ES-I3 (cell line): ENCODE measurements around the gene SF3A1.
"Not testable (repeated sequence)": the region's sequence is repeated elsewhere in the genome, so short reads cannot be mapped to it uniquely, and the experiment has no call there.

Experiments used
- H3K36me3 ChIP-seq: 2 replicates; pipeline ENCODE4 v1.6.1; 2013; ENCODE audit warnings: mild to moderate bottlenecking, low read length, control low read depth, moderate library complexity; ENCODE audit not compliant: insufficient read depth
- H3K4me1 ChIP-seq: 2 replicates; pipeline ENCODE4 v1.6.1; 2013; ENCODE audit warnings: mild to moderate bottlenecking, control low read depth, low read length; ENCODE audit not compliant: insufficient read depth
- H3K9ac ChIP-seq: 2 replicates; pipeline ENCODE4 v1.6.1; 2013; ENCODE audit warnings: low read depth, mild to moderate bottlenecking, low read length, moderate library complexity
- H3K9me3 ChIP-seq: 2 replicates; pipeline ENCODE4 v1.6.1; 2013; ENCODE audit warnings: mild to moderate bottlenecking, low read length, moderate library complexity; ENCODE audit not compliant: control insufficient read depth, insufficient read depth

The SF3A1 gene, protein sequence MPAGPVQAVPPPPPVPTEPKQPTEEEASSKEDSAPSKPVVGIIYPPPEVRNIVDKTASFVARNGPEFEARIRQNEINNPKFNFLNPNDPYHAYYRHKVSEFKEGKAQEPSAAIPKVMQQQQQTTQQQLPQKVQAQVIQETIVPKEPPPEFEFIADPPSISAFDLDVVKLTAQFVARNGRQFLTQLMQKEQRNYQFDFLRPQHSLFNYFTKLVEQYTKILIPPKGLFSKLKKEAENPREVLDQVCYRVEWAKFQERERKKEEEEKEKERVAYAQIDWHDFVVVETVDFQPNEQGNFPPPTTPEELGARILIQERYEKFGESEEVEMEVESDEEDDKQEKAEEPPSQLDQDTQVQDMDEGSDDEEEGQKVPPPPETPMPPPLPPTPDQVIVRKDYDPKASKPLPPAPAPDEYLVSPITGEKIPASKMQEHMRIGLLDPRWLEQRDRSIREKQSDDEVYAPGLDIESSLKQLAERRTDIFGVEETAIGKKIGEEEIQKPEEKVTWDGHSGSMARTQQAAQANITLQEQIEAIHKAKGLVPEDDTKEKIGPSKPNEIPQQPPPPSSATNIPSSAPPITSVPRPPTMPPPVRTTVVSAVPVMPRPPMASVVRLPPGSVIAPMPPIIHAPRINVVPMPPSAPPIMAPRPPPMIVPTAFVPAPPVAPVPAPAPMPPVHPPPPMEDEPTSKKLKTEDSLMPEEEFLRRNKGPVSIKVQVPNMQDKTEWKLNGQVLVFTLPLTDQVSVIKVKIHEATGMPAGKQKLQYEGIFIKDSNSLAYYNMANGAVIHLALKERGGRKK

DNA sequence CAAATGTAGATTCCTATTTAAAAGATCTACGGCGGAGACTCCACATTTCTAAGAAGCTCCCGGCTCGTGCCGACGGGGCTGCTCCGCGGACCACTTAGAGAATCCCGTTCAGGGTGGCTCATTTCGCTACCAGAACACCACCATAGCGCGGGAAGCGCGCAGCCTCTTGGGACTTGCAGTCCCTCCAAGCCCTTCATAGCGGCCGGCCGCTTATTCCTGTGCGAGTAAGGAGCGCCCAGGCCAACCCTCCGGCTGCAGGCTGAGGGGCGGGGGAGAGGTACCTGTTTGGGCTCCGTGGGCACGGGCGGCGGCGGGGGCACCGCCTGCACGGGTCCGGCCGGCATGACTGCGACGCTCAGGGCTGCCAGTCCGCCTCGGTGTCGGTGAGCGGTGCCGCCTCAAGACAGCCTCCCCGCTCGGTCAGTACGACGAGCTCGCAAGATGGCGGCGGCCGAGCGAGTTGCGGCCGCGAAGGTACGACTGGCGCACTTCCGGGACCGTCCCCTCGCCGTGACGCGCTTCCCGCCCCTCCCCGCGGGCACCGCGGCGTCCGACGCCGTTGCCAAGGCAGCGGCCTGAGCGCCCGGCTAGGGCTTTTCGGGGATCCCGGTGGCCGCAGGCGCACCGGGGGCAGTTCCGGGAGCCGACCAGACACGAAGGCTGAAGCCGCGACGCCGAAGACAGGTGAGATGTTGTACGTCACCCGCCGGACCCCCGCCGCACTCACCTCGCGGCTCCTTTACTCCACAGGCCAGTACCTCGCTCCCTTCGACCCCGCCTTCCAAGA, at the start of gene SF3A1, which contains the start of gene CCDC157:
TSS of gene SF3A1 (minus strand) at position 446 of the 787 bp plus-strand sequence. CDS start at position 344, 102 bp downstream.
TSS of gene CCDC157 (plus strand) at position 559 of the 787 bp plus-strand sequence. CDS start 8,994 bp downstream, outside the sequence.
- H3K9ac ChIP-seq: peak within 1 kb of the TSS; percentile 95
- H3K4me1 ChIP-seq: peaks cover 6% of the 10 kb centered on the region; the same call in 1 of the 2 replicates
- H3K9me3 ChIP-seq: no peaks in the 10 kb centered on the region
- peaks cover 4% of the 10 kb centered on the region; the same call in 1 of the 2 replicates for H3K36me3 ChIP-seq

DNA sequence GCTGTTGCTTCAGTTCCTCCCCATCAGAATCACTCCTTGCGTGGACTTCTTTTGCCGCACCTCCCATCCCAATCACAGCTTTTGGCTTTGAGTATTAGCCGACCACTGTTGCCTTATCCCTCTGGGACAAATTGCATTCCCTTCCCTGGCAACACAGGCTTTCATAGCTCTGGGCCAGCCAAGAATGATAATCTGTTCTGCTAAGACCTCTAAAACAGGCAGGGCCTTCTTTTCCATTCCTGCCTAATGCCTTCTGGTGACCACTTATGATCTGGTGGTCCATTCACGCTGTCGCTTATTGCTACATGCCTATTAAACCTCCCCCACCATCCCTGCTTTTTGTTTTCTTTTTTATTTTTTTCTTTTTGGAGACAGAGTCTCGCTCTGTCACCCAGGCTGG, 49.7 kb upstream of the SF3A1 start:
- H3K9me3 ChIP-seq: no peaks in the 10 kb centered on the region

DNA sequence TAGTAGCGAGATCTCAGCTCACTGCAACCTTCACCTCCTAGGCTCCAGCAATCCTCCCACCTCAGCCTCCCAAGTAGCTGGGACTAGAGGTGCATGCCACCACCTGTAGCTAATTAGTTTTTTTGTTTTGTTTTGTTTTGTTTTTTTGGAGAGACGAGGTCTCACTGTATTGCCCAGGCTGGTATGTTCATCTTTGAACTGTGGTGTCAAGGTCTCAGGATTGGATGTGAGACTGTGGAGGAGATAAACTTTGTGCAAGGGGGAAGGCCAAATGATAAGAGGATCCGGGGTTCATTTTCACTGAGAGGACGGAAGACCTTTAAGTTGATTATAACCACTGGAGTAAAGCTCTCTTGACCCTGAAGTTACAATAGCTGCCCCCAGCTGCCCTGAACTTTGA, 49.0 kb upstream of the SF3A1 start:
- Histone ChIP-seq H3K36me3 (peaks cover 5% of the 10 kb centered on the region; the same call in 1 of the 2 replicates), H3K9me3 (no peaks in the 10 kb centered on the region), H3K9ac (no peak overlapping the region), H3K4me1 (peaks cover 6% of the 10 kb centered on the region)

More for the DNA sequence above, 49.7 kb upstream of the SF3A1 start:
- Histone ChIP-seq H3K4me1 (peaks cover 6% of the 10 kb centered on the region), H3K36me3 (peaks cover 5% of the 10 kb centered on the region; the same call in 1 of the 2 replicates), H3K9ac (no peak overlapping the region)

GRCh38 chr22:30404307-30404706, 47.6 kb upstream of the SF3A1 start:
- H3K9ac ChIP-seq: no peak overlapping the region
- H3K9me3 ChIP-seq: no peaks in the 10 kb centered on the region
- H3K36me3 ChIP-seq: peaks cover 5% of the 10 kb centered on the region; the same call in 1 of the 2 replicates
- H3K4me1 ChIP-seq: peaks cover 6% of the 10 kb centered on the region

GRCh38 chr22:30402766-30403104, 46.0 kb upstream of the SF3A1 start:
- not testable (repeated sequence) for H3K9ac ChIP-seq, H3K36me3 ChIP-seq, H3K9me3 ChIP-seq
- peaks cover 13% of the 10 kb centered on the region for H3K4me1 ChIP-seq

- H3K36me3 ChIP-seq: 0 out of 2 replicates have a peak, but pooled peaks cover 2% of the 10 kb centered on the region
- H3K9ac ChIP-seq: no peak overlapping the region
- H3K4me1 ChIP-seq: peaks cover 16% of the 10 kb centered on the region
- H3K9me3 ChIP-seq: no peaks in the 10 kb centered on the region
Observed at GRCh38 chr22:30402028-30402765, 45.5 kb upstream of the SF3A1 start.

DNA sequence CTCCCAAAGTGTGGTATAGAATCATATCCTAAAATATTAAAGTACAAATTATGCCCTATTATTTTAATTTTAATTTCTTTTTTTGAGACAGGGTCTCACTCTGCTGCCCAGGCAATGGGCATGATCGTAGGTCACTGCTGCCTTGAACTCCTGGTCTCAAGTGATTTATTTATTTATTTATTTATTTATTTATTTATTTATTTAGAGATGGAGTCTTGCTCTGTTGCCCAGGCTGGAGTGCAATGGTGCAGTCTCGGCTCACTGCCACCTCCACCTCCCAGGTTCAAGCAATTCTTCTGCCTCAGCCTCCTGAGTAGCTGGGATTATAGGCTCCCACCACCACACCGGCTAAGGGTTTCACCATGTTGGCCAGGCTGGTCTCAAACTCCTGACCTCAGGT, 44.3 kb upstream of the SF3A1 start:
- H3K36me3 ChIP-seq, H3K9me3 ChIP-seq, H3K9ac ChIP-seq: not testable (repeated sequence)
- H3K4me1 ChIP-seq: peaks cover 16% of the 10 kb centered on the region

DNA sequence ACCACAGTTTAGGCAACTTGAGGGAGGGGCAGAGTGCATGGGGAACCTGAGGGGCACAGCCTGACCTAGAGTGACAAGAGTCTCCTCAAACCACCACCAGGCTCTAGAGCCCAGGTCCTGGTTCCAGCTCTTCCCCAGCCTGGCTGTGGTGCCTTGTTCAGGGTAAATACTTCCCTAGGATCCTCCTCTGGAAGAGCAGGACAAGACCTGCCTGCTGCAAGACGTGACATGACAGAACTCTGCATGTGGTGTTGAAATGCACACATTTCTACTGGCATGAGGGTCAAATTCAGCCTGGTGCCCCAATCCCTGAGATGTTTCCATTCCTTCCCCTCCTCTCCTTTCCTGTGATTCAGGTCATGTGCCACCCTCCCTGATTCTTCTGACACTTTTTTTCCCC, 43.5 kb upstream of the SF3A1 start:
- Histone ChIP-seq H3K4me1 (peaks cover 16% of the 10 kb centered on the region), H3K9ac (no peak overlapping the region), H3K36me3 (no peaks in the 10 kb centered on the region), H3K9me3 (no peaks in the 10 kb centered on the region)

DNA sequence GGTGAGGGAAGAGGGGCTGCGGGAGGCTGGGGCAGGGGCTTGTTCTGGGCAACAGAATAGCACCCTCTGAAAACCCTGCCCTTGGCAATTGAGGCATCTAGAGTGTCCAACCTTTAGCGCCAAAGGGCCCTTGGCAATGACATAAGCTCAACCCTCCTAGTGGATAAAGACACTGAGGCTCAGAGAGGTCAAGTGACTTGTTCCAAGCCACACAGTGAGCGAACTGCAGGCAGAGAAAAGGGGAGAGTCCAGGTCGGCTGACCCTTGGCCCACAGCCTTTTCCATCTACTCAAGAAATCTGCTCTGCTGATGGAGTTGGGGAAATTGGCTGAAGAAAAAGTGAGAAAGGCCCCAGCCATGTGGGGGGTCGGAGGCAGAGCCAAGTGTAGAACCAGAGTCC, 43.0 kb upstream of the SF3A1 start:
- peaks cover 16% of the 10 kb centered on the region for H3K4me1 ChIP-seq
- H3K9ac ChIP-seq: no peak overlapping the region
- H3K36me3 ChIP-seq: no peaks in the 10 kb centered on the region
- H3K9me3 ChIP-seq: no peaks in the 10 kb centered on the region

DNA sequence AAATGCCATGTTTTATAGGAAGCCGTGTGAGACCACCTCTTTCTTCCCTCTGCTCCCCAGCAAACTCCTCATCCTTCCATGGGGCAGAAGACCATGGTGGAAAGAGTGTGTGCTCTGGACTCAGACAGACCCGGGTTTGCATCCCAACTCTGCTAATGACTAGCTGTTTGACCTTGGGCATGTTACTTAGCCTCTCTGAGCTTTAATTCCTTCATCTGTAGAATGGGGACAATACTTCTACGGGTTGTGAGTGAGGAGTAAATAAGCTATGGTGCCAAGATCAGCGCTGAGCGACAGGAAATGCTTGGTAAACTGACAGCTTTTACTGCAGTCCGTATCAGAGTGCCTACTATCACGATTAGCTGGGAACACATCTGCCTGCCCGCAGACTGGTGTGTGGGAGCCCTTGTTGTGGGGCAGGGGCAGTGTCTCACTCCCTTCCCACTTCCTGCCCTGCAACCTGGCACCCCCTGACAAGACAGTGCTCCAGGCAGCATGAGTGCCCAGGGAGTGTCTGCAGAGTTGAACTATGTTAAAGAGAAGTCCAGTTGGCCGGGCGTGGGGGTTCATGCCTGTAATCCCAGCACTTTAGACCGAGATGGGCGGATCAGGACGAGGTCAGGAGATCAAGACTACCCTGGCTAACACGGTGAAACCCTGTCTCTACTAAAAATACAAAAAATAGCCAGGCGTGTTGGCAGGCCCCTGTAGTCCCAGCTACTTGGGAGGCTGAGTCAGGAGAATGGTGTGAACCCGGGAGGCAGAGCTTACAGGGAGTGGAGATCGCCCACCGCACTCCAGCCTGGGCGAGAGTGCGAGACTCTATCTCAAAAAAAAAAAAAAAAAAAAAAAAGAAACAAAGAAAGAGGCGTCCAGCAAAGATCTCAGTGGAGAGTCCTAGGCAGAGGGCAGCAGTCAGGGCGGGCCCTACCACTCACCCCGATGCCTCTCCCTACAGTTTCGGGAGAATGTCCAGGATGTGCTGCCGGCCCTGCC, 42.3 kb upstream of the SF3A1 start:
- H3K36me3 ChIP-seq: no peaks in the 10 kb centered on the region
- H3K9ac ChIP-seq: no peak overlapping the region
- H3K9me3 ChIP-seq: no peaks in the 10 kb centered on the region
- H3K4me1 ChIP-seq: peaks cover 16% of the 10 kb centered on the region

DNA sequence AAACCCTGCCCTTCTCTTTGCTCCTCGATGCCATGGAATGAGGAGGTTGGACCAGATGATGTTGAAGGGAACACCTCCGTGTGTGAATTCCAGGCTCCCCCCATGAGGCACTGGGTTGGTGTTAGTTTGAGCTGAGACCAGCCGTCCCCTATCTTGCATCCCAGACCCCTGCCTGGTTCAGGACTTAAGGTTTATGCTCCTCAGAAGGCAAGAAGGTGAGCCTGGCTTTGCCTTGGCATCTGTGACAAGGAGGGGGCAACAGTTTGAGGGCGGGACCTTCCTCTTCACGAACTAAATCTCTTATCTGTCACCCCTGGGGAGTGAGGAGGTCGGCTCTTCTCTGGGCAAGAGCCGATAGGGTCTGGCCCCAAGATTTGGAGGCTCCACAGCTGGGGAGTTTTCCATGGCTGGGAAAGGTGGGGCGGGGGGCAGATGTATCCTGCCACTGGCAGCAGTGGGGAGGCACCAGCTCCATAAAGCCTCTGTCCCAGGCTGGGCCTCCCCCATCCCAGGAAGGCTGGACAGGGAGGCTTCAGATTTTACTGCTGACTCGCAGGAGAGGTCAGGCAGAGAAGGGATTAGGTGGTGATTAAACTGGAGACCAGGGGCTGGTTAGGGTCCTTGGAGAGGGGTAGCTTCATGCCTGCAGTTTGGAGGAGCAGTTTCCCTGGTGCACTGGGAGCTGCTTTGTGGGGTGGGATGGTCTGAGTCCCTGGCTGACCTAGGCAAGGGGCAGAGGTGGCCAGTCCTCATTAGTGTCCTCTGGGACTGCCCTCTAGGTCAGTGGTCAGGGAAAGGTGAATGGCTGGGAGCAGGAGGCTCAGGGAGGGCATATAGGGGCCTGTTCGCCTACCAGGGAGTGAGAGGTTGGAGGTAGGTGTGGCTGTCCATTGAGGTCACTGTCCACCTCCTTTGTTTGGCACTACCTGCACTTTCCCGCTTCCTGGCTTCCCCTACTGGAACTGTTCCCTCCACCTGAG, 41.3 kb upstream of the SF3A1 start:
- H3K9me3 ChIP-seq: no peaks in the 10 kb centered on the region
- no peaks in the 10 kb centered on the region for H3K36me3 ChIP-seq
- peak overlapping the region; percentile 74; the same call in 1 of the 2 replicates for H3K9ac ChIP-seq
- peaks cover 20% of the 10 kb centered on the region for H3K4me1 ChIP-seq
